Glomerular visceral epithelial cell (primary cell): ENCODE data around the gene CDH20.
"Not testable (repeated sequence)": the region's sequence is repeated elsewhere in the genome, so short reads cannot be mapped to it uniquely, and the experiment has no call there.

ENCODE experiments used
- DNase-seq: peaks from one replicate; pipeline ENCODE4 v3.0.0-alpha.2; 2016; ENCODE audit errors: extremely low spot score

Gene CDH20

GRCh38 chr18:61348230-61348629 is 15.0 kb downstream of the CDH20 start:
- no peak for DNase-seq

- DNase-seq, result no peak
Measured at GRCh38 chr18:61350578-61350977, 17.3 kb downstream of the CDH20 start.

- no peak for DNase-seq
Measured at GRCh38 chr18:61352059-61352458, 18.8 kb downstream of the CDH20 start.

- DNase-seq, result no peak
Measured at GRCh38 chr18:61352611-61353010, 19.4 kb downstream of the CDH20 start.

- no peak for DNase-seq
Measured at GRCh38 chr18:61360404-61361383, 27.5 kb downstream of the CDH20 start.

- no peak for DNase-seq
Measured at GRCh38 chr18:61362511-61362910, 29.3 kb downstream of the CDH20 start.

GRCh38 chr18:61364953-61365352 is 31.7 kb downstream of the CDH20 start:
- DNase-seq, result no peak

- DNase-seq, result no peak
Measured at GRCh38 chr18:61368001-61368400, 34.8 kb downstream of the CDH20 start.

GRCh38 chr18:61369671-61370070 is 36.4 kb downstream of the CDH20 start:
- not testable (repeated sequence) for DNase-seq

GRCh38 chr18:61371111-61371510 is 37.9 kb downstream of the CDH20 start:
- no peak for DNase-seq

- no peak for DNase-seq
Measured at GRCh38 chr18:61379827-61380226, 46.6 kb downstream of the CDH20 start.

GRCh38 chr18:61388010-61388409 is 54.8 kb downstream of the CDH20 start:
- no peak for DNase-seq

- DNase-seq, result no peak
Measured at GRCh38 chr18:61394983-61395382, 61.8 kb downstream of the CDH20 start.

- DNase-seq, result no peak
Measured at GRCh38 chr18:61397222-61397621, 64.0 kb downstream of the CDH20 start.

- DNase-seq, result no peak
Measured at GRCh38 chr18:61398961-61399705, 65.9 kb downstream of the CDH20 start.

GRCh38 chr18:61400016-61400635 is 66.9 kb downstream of the CDH20 start:
- DNase-seq, result no peak

- peak; percentile 1 for DNase-seq
Measured at GRCh38 chr18:61400716-61401115, 67.5 kb downstream of the CDH20 start.

- DNase-seq, result no peak
Measured at GRCh38 chr18:61402726-61403125, 69.5 kb downstream of the CDH20 start.

- DNase-seq, result no peak
Measured at GRCh38 chr18:61413396-61413795, 80.2 kb downstream of the CDH20 start.

- DNase-seq, result no peak
Measured at GRCh38 chr18:61414086-61414485, 80.9 kb downstream of the CDH20 start.

- DNase-seq, result no peak
Measured at GRCh38 chr18:61419763-61420162, 86.5 kb downstream of the CDH20 start.

GRCh38 chr18:61420218-61420885 is 87.1 kb downstream of the CDH20 start:
- DNase-seq, result no peak
